ENCODE data around the gene SLC29A4. TPM values are rescaled to one million over a fixed set of nuclear protein-coding genes. Genes with fewer than 3 reads are reported as not detected.
"Not testable (repeated sequence)": the region's sequence is repeated elsewhere in the genome, so short reads cannot be mapped to it uniquely, and the experiment has no call there.

The SLC29A4 gene
- polyA plus RNA-seq, 1 of the 3 experiments (the other 2 are of a cell fraction) = 12.3 TPM

DNA sequence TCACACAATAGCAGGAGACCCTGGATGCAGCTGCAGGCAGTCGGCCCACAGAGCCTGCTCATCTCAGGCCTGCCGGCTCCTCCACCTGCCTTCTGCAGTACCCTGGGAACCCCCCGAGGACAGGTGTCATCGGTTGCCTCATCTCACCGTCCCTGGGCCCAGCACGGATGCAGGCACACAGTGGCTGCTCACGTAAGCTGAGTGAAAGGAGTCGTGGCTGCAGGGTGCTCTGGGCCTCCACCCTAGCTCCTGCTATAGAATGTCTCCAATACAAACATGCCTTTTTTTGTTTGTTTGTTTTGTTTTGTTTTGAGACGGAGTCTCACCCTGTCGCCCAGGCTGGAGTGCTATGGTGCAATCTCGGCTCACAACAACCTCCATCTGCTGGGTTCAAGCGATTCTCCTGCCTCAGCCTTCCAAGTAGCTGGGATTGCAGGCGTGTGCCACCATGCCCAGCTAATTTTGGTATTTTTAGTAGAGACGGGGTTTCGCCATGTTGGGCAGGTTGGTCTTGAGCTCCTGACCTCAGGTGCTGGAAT lies 22.1 kb upstream of the SLC29A4 start:
- H3K79me2 ChIP-seq (ENCODE audit: insufficient read depth); H3K9me3 ChIP-seq; POLR2A ChIA-PET; H3F3A ChIP-seq (replicated peaks; ENCODE audit: insufficient read depth); H3K36me3 ChIP-seq (replicated peaks in 1 of 2; ENCODE audit: control insufficient read depth in 1 of 2, insufficient read depth in 2 of 2, low read length in 1 of 2); H3K9me2 ChIP-seq; H3K4me1 ChIP-seq (ENCODE audit: control insufficient read depth in 1 of 2, insufficient read depth in 2 of 2, low read depth in 1 of 2, low read length in 1 of 2); H3K4me2 ChIP-seq; H2AFZ ChIP-seq (ENCODE audit: low read depth); H4K20me1 ChIP-seq (ENCODE audit: insufficient read depth); H3K27me3 ChIP-seq (ENCODE audit: insufficient read depth); H3K27ac ChIP-seq (ENCODE audit: low read depth in 2 of 2, low read length in 1 of 2); DNase-seq; H3K4me3 ChIP-seq (ENCODE audit: low read depth in 2 of 2, low read length in 1 of 2); H3K9ac ChIP-seq: not testable (repeated sequence)
- 85% methylated on average over 15 of the region's 15 CpGs for WGBS (ENCODE audit: low lambda C conversion rate)
- CTCF ChIA-PET = interaction anchor here (1.9 kb wide), 1 partner anchor 20 kb away, joined by 7 read pairs; no protein-coding TSS in a partner anchor

DNA sequence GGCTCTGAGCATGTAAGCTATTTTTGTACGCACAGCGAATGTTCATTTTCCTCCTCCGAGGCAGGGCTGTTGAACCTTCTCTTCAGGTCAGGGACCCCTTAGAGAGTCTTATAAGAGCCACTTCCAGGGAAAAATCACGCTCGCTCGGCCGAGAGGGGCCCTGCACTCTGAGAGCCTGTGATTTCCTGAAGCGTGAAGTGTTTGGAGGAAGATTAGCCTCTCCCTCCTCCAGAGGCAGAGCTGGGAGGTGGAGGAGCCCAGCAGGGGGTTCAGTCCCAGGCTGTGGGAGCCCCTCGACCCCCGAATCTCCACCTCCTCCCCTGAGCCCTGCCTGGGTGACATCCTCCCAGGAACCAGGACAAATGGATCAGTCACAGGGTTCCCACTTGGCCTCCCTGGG lies 19.7 kb upstream of the SLC29A4 start:
- H3K4me2 ChIP-seq; DNase-seq; H3K9me2 ChIP-seq; H3K36me3 ChIP-seq (replicated peaks in 1 of 2; ENCODE audit: control insufficient read depth in 1 of 2, insufficient read depth in 2 of 2, low read length in 1 of 2); H3K9me3 ChIP-seq; H3F3A ChIP-seq (replicated peaks; ENCODE audit: insufficient read depth); H3K9ac ChIP-seq; H4K20me1 ChIP-seq (ENCODE audit: insufficient read depth); H2AFZ ChIP-seq (ENCODE audit: low read depth); H3K4me3 ChIP-seq (ENCODE audit: low read depth in 2 of 2, low read length in 1 of 2); H3K79me2 ChIP-seq (ENCODE audit: insufficient read depth); POLR2A ChIA-PET; H3K27me3 ChIP-seq (ENCODE audit: insufficient read depth); H3K27ac ChIP-seq (ENCODE audit: low read depth in 2 of 2, low read length in 1 of 2); H3K4me1 ChIP-seq (ENCODE audit: control insufficient read depth in 1 of 2, insufficient read depth in 2 of 2, low read depth in 1 of 2, low read length in 1 of 2): not testable (repeated sequence)
- 57% methylated on average over 8 of the region's 10 CpGs for WGBS (ENCODE audit: low lambda C conversion rate)
- CTCF ChIA-PET = interaction anchor here (2.5 kb wide), 1 partner anchor 22 kb away, joined by 12 read pairs; no protein-coding TSS in a partner anchor

DNA sequence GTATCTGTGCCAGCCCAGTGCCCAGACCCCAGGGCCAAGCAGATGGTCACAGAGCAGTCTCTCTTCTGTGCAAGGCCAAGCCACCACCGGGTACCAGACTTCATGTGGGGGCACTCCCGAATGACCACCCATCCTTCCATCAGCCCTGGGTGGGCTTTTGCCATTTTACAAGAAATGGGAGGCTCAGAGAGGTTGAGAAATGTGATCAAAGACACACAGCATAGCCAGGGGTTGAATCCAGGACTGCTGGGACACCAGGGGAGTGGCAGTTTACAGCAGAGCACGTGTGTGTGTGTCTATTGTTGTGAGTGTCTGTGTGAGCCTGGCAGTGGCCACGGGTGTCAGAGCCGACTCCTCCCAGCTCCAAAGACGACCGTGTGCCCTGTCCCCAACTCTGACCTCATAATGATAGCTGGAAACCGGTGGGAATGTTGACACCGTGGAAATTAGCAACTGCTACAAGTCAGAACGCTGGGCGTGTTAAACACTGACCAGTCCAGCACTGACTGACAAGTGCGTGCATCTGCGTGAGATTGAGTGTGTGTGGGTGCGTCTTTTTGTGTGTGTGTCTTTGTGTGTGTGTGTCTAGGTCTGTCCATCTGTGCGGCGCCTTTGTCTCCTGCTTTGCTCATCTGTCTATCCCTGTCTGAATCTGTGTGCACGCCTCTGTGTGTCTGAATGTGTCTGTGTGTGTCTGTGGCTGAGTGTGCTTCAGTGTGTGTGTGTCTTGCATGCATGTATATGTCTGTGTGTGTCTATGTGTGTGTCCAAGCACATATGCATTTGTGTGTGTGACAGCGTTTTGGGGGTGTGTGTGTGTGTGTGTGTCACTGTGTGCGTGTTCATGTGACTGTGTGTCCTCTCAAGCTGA lies 17.2 kb upstream of the SLC29A4 start:
- TF ChIP-seq NRF1 (IDR thresholded peaks at IDR 0.05; ENCODE audit: low read depth, low read length) = no peak
- TF ChIP-seq RFX5 (IDR thresholded peaks at IDR 0.05; ENCODE audit: low read length) = no peak
- no peak for TF ChIP-seq FOXJ3 (CRISPR knock-in tag; IDR thresholded peaks at IDR 0.05)
- TF ChIP-seq, protein P1, sequence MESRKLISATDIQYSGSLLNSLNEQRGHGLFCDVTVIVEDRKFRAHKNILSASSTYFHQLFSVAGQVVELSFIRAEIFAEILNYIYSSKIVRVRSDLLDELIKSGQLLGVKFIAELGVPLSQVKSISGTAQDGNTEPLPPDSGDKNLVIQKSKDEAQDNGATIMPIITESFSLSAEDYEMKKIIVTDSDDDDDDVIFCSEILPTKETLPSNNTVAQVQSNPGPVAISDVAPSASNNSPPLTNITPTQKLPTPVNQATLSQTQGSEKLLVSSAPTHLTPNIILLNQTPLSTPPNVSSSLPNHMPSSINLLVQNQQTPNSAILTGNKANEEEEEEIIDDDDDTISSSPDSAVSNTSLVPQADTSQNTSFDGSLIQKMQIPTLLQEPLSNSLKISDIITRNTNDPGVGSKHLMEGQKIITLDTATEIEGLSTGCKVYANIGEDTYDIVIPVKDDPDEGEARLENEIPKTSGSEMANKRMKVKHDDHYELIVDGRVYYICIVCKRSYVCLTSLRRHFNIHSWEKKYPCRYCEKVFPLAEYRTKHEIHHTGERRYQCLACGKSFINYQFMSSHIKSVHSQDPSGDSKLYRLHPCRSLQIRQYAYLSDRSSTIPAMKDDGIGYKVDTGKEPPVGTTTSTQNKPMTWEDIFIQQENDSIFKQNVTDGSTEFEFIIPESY (IDR thresholded peaks at IDR 0.05; ENCODE audit: borderline replicate concordance, low read depth) = no peak
- no peak for TF ChIP-seq RAD21 (IDR thresholded peaks at IDR 0.05; ENCODE audit: low read length)
- TF ChIP-seq, protein P2, sequence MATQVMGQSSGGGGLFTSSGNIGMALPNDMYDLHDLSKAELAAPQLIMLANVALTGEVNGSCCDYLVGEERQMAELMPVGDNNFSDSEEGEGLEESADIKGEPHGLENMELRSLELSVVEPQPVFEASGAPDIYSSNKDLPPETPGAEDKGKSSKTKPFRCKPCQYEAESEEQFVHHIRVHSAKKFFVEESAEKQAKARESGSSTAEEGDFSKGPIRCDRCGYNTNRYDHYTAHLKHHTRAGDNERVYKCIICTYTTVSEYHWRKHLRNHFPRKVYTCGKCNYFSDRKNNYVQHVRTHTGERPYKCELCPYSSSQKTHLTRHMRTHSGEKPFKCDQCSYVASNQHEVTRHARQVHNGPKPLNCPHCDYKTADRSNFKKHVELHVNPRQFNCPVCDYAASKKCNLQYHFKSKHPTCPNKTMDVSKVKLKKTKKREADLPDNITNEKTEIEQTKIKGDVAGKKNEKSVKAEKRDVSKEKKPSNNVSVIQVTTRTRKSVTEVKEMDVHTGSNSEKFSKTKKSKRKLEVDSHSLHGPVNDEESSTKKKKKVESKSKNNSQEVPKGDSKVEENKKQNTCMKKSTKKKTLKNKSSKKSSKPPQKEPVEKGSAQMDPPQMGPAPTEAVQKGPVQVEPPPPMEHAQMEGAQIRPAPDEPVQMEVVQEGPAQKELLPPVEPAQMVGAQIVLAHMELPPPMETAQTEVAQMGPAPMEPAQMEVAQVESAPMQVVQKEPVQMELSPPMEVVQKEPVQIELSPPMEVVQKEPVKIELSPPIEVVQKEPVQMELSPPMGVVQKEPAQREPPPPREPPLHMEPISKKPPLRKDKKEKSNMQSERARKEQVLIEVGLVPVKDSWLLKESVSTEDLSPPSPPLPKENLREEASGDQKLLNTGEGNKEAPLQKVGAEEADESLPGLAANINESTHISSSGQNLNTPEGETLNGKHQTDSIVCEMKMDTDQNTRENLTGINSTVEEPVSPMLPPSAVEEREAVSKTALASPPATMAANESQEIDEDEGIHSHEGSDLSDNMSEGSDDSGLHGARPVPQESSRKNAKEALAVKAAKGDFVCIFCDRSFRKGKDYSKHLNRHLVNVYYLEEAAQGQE (IDR thresholded peaks at IDR 0.05; ENCODE audit: low read depth, low read length) = no peak
- no peak for TF ChIP-seq SMC3 (IDR thresholded peaks at IDR 0.05; ENCODE audit: low read depth, low read length)
- TF ChIP-seq RCOR1 (IDR thresholded peaks at IDR 0.05; ENCODE audit: low read length) = no peak
- TF ChIP-seq EP300 (IDR thresholded peaks at IDR 0.05; ENCODE audit: borderline replicate concordance in 1 of 2, low read depth in 1 of 2, low read length in 1 of 2) = no peak
- TF ChIP-seq GABPA (IDR thresholded peaks at IDR 0.05; ENCODE audit: low read depth) = no peak
- TF ChIP-seq EZH2phosphoT487 (IDR thresholded peaks at IDR 0.05; ENCODE audit: borderline replicate concordance, low read depth) = no peak
- TF ChIP-seq, protein P3, sequence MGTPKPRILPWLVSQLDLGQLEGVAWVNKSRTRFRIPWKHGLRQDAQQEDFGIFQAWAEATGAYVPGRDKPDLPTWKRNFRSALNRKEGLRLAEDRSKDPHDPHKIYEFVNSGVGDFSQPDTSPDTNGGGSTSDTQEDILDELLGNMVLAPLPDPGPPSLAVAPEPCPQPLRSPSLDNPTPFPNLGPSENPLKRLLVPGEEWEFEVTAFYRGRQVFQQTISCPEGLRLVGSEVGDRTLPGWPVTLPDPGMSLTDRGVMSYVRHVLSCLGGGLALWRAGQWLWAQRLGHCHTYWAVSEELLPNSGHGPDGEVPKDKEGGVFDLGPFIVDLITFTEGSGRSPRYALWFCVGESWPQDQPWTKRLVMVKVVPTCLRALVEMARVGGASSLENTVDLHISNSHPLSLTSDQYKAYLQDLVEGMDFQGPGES (IDR thresholded peaks at IDR 0.05; ENCODE audit: low read depth, low read length) = no peak
- no peak for TF ChIP-seq FOXM1 (IDR thresholded peaks at IDR 0.05; ENCODE audit: low read depth)
- Histone ChIP-seq H3K9me2 (no peaks in the 10 kb centered on the region), H3K4me1 (ENCODE audit: control insufficient read depth in 1 of 2, insufficient read depth in 2 of 2, low read depth in 1 of 2, low read length in 1 of 2) (peaks cover 0 to under 1% of the 10 kb centered on the region in 2 experiments; a peak in 1 of 4 replicates), H2AFZ (ENCODE audit: low read depth) (no peak overlapping the region), H3K4me2 (no peak overlapping the region), H3K27ac (ENCODE audit: low read depth in 2 of 2, low read length in 1 of 2) (no peak overlapping the region), H3K4me3 (ENCODE audit: low read depth in 2 of 2, low read length in 1 of 2) (no peak overlapping the region), H3K9me3 (no peaks in the 10 kb centered on the region), H3K36me3 (replicated peaks in 1 of 2; ENCODE audit: control insufficient read depth in 1 of 2, insufficient read depth in 2 of 2, low read length in 1 of 2) (no peaks in the 10 kb centered on the region), H4K20me1 (ENCODE audit: insufficient read depth) (no peaks in the 10 kb centered on the region), H3F3A (replicated peaks; ENCODE audit: insufficient read depth) (no peaks in the 10 kb centered on the region), H3K79me2 (ENCODE audit: insufficient read depth) (no peaks in the 10 kb centered on the region), H3K9ac (no peak overlapping the region), H3K27me3 (ENCODE audit: insufficient read depth) (no peaks in the 10 kb centered on the region)
- 67% methylated on average over 19 of the region's 19 CpGs for WGBS (ENCODE audit: low lambda C conversion rate)
- ChIA-PET POLR2A (no interaction called here), CTCF (interaction anchor here (0.6 to 2.5 kb wide), 3 partner anchors 11 to 160 kb away, joined by 3 to 12 read pairs (median 4); no protein-coding TSS in a partner anchor)
- DNase-seq = no peak
